GM18909 (cell line): ENCODE measurements around the gene WDR1.

ENCODE experiments used
- ATAC-seq: cut with Tn5 transposase; IDR thresholded peaks from one replicate; pipeline ENCODE4 v1.9.1; 2021; ENCODE audit warnings: mild to moderate bottlenecking; ENCODE audit not compliant: unreplicated experiment, poor library complexity

WDR1 gene

DNA sequence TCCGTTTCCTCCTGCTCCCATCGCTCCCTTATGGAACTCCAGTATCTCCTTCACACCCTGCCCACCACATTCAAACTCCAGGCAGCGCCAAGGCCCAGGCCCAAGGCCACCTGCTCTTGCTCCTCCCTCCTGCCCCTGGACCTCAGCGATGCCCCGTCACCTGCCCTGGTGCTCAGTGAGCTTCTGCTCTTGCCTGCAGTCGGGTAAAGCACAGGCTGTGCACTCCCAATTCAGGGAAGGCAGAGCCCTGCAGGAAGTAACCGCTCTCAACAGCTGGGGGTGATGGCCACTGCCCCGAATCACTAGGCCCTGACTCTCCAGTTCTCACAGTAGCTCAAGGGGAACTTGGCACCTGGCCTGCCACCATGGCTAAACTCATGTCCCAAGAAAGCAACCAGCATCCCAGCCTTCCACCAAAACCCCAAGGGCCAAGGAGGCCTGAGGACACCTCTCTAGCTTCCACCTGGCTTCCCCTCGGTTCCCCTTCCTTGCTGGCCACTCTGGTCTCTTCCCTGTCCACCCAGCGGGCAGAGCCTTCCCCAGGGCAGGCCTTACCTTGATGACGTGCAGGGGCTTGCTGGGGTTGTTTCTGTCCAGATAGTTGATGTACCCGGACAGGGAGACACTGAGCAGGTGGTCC lies 29.3 kb downstream of the WDR1 start:
- ATAC-seq: no peak

DNA sequence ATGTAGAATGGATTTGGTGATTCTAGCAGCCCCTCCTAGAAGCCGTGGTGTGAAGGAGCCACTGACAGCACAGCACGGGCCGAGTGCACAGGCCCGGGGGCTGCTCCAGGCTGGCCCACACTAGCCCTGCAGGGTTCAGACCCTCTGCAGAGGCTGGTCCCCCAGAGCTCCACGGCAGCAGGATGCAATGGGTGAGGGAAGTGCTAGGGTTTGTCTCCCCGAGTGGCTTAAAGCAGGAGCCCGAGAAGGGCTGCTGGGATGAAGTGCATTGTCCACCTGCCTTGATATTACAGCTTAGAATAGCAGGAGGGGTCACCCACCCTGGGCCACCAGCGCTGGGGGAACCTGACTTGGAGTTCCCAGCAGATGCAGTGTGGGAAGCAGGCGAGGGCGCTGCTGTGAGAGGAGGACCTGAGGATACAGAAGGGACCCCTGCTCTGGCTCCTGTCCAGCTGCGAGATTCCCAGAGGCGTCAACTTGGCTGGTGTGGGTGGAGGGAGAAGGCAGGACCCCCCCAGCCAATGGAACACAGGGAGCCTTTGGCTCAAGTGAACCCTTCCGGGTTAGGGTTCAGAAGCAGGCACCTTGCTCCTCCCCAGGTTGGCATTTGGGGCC lies 30.0 kb downstream of the WDR1 start:
- no peak for ATAC-seq

DNA sequence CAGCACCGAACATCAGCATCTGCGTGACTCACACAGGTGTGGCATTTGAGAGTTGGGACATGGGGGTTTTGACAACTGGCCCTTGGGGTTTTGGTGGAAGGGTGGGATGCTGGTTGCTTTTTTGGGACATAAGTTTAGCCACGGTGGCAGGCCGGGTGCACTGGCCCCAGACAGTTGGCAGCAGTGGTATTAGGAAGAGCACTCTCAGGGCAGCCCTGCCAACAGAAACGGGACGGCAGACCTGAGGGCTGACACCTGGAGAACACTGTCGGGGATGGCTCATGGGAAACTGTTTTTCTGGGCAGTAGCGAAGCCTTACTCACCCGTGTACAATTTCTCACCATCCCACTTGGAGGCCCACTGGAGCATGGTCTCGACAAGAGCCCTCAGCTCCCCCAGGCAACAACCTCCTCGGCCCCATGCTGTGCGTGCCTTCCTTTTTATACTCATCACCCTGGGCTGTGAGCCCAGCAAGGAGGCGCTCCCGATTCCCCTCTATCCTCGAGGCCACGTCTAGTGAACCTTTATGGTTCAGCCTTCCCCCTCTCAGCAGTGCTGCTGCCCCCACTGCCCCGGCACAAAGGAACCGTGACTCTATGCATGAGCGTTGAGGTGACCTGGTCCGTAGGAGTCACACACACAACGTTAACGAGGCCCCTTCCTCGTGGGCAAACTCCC lies 30.6 kb downstream of the WDR1 start:
- no peak for ATAC-seq

DNA sequence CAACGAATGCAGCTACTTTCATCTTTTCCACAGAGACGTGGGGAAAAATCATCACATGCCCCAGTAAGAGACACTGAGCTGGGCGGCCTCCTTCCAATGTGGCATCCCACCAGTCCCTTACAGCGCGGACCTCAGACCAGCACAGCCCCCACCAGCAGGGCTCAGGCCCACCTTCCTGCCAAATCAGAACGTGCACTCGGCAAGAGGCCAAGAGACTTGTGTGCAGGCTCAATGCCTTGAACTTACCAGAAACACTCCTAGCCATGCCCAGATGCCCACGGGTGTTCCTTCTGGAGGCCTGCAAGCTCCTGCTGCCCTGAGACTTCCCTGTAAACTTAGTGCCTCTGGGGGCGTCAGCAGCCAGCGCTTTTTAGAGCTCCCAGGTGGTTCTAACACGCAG lies 31.2 kb downstream of the WDR1 start:
- ATAC-seq: no peak

DNA sequence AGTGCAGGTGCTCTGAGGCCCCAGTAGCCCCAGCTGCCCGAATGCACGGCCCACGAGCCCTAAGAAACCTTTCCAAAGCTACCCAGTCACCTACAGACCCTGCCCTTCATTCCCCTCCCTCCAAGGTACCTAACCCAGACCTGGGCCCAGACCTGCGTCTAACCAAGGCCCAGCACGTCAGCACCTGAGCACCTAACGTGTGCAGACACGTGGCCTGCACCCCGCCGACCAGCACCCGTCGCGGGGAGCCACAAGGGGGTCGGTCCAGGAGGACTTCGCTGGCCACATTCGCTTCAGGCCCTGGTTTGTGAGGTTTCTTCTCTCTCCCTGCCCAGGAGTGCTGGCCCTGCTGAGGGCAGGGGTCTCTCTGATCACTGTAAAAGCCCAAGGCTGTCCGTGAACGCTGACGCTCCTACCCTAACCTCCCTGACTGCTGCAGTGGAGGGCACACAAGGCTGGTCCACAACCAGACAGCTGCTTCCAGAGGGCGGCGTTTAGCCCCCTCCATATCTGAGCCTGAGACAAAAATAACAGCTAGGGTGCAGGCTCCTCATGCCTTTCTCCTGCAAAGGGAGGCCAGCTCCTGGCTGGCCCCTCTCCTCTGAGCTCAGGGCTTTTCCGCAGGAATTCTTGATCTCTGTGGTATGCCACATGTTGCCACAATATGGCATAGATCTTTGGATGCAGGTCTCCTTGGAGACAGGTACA lies 31.8 kb downstream of the WDR1 start:
- ATAC-seq: no peak

DNA sequence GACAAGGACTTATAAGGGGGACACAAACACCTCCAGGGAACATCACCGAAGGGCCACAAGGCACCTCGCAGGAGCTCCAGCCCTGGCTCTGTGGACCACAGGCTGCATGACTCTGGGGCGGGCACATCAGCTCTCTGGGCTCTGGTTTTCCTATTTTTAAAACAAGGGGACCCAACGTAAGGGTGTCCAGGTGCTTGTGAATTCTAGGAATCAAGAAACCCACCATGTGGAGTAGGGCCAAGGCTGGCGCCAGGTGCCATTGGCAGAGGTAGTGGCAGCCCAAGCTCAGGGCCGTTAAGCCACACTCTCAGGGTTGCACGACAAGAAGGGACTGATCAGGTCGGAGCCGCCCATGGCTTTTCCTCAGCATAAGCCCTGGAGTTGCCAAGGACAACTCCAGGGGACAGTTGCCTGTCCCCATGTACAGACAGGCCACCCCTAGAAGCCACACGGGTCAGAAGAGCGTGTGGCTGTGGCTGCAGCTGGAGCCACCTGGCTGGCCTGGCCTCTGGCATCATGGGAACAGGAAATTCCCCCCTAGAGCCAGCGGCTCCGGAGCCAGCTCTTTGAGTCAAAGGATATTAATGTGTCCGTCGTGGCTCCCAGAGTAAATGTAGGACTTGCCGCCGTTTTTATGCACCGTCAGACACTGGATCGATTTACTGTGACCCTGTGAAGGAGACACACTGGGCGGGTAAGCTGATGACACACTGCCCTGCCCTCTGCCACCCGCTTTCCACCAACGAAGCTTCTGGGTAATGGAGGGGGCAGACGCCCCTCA lies 32.5 kb downstream of the WDR1 start:
- ATAC-seq: no peak

DNA sequence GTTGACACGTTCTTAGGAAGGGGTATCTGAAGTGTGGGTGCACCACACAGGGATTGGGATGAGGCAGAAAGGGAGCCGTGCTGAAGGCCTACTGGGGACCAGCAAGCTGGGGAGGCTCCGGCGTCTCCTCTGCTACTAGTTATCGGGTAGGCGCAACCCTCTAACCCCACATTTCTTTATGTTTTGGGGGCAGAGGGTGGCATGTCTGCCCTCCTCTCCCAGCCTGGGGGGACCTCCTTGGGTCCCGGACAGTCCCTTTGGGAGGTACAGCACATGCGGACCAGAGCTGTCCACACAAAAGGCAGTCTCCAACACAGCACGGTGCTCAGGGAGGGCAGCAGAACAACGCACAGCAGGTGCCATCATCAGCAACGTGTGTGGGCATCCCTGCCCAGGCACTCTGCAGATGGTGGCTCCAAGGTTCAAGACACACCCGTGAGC lies 33.2 kb downstream of the WDR1 start:
- no peak for ATAC-seq

DNA sequence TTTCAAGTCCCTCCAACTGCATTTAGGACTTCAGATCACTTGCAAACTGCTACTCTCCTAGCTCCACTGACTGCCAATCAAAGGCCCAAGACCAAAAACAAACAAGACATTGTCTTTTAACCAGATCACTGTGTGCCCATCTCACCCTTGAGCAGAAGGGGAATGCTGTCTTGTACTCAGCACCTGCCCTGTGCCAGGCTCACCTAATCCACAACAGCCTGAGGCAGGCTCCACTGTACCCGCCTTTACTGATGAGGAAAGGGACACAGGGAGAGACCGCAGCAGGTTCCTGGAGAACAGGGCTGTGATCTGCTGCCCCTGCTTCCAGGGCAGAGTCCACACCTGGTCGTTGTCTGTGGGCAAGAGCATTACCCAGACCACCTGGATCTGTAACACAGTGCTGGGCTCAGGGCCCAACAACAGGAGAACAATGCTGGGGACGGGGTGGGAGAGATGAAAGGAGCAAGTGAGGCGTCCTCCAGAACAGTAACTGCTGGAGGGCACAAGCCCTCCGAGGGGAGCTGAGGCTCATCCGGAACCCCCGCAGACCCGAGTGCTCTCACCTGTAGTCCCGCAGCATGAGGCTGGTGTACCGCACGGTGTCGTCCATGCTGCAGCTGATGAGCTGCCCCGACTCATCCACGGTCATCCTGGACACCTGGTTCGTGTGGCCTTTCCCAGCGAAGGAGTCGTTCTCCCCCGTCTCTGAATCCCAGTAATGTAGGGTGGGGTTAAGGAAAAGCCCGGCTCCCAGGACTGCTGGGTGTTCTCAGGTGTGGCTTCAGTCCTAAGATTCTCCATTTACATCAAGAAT lies 33.9 kb downstream of the WDR1 start:
- no peak for ATAC-seq

DNA sequence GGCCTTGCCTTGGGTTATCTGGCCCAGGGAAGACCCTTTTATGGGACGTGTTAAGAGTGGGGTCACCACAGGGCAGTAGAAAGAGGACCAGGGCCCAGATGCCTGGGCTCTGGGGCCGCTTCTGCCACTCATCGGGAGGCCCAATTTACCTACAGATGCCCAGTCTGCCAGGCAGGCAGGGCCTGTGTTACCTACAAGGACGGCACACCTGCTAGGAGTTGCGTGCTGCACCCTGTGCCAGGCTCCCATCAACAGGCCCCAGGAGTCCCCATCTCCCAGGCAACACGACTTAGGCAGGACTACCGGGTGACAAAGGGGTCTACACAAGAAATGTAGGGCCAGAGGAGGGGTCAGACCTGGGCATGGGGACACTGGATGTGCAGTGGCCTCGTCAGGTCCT lies 34.6 kb downstream of the WDR1 start:
- no peak for ATAC-seq

DNA sequence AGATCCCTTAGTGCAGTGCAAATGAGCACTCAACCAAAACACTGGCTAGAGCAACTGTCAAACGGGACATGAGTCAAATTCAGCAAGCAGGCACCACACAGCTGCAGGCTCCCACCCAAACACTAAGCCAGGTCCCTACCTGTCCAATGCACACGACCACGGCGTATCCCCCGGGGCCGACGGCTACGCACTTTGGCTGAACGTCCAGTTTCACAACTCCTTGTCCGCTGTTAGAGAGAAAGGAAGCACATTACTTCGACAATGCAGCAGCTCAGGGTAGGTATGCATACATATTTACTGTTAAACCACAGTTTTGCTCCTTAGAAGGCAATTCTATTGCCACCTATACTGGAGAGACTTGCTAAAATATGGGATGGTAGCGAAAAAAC lies 35.4 kb downstream of the WDR1 start:
- no peak for ATAC-seq

DNA sequence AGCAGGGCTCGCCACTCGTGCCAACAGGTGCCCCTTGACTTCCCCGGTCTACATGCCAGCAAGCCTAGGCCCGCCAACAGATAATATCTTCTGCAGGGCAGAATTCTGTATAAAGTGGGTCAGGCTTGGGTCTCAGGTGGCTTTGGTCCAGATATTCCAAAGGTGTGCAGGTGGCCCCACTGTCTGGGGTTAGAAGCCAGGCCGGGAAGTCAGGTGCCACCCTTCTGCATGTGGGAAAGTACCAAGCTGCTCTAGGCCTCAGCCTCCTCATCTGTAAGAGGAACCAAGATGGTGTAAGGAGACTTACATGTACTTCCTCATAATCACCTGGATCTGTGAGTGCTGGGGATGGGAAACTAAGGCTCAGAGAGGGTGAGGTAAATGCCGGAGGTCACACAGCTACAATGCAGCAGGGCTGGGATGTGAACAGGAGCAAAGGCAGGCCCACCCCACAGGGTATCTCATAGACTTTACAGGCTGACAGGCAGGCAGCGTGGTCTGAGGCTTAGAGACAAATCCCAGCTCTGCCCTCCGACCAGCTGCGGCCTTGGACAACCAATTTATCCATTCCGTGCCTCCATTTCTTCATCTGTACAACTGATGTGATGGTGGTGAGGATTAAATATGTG lies 35.9 kb downstream of the WDR1 start:
- no peak for ATAC-seq

DNA sequence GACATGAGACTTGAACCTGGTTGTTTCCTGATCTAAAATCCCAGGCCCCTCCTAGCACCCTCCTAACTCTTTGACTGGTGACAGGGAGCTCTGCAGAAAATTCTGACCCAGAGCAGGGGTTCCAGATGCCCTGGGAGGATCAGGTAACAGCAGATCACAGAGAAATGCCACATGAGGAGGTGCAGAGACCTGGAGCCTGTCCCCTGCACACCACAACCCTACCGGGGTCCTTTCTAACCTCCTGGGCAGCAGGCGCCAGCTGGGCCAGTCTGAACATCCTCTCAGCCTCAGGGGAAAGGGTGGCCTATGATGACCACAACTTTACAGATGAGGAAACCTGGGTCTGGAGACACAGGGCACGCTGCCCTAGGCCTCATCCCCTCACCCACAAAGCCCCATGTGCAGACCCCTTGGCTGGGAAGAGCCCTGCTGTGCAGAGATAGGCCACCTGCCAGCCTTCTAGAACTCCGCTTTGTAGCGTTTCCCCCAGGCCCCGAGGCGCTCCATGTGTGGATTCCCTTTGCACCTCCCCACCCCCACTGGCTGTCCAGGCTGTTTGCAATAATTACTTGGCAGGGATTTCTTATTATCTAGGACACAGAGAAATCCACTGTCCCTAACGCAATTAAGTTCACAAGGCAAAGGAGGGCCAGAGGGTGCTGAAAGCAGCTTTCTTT lies 36.5 kb downstream of the WDR1 start:
- ATAC-seq: no peak

DNA sequence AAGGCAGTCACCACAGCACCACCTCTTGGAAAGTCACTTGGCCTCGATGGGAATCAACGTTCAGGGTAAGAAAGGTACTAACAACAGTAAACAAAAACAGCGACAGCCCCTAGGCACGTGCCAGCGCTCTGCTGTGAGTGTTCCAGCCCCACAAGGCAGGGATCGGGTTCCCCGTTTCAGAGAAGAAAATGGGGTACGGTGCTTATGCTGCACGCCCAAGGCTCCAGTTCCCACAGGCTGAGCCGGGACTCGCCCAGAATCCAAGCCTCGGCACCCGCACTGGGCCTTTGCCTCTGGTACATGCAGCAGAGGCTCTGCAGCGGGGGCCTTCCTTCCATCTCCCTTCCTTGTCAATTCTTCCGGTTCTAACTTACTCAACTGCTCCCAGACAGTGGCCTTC lies 37.3 kb downstream of the WDR1 start:
- no peak for ATAC-seq

DNA sequence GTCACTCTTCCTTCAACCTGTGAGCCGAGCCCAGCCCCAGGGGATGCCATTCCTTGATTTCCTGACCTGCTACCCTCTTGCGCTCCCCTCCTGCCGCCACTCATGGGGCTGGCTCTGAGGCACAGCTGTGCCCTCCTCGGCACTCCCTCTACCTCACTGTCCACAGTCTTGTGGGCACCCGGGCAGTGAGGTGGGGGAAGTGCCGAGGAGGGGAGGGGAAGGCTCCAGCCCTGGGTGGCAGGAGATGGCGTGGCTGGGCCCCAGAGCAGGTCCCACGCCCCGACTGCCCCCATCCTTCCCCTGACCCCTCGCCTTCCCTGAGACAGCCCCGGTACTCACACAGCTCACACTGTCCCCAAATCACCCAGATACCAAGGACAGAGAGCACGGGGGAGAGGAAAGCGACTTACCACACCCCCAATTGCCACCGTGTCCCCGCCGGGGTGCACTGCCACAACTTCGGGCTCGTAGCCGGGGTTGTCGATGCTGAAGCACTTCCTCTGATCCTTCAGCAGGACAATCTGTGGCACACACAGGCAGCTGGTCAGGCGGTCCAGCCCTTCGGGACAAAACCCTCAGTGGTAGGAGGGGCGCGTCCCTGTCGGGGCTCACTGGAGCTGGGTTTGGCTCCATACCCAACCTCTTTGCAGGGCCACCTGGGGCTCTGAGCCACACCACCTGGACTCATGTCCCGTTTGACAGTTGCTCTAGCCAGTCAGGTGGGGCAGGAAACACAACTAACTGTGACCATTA lies 37.9 kb downstream of the WDR1 start:
- ATAC-seq: no peak

DNA sequence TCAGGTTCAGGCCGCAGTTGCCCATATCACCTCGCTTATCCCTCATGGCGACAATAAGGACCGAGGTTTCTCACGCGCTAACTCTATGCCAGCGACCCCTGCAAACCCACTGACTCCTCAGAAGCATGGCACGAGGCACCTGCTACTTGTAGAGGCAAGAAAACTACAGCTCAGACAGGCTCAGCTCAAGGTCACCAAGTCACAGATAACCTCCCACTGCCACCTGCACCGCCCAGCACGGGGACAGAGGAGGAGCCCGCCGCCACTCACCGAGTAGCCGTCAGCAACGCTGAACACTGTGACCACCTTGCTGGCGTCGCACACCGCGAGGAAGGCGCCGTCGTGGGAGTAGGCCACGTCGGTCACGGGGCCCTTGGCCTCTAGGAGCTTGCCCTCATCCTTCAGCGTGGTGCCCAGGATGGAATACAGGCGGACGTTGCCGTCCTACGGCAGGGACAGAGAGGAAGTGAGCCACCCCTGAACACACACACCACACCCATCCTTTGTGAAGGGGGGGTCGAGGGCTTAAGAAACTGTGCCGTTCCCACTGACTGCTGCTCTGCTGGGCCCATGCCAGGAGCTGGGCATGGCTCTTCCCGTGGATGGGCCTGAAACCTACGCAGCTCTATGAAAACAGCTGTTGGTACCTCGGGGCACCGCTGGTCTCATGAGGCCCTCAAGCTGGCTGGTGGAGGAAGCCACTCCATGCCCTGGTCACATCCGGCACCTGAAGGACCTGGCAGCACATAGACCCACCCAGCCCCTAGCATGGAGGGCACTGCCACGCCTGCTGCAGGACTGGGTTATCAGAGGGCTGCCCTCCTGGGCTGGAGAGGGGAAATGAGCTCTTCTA lies 38.9 kb downstream of the WDR1 start:
- no peak for ATAC-seq

DNA sequence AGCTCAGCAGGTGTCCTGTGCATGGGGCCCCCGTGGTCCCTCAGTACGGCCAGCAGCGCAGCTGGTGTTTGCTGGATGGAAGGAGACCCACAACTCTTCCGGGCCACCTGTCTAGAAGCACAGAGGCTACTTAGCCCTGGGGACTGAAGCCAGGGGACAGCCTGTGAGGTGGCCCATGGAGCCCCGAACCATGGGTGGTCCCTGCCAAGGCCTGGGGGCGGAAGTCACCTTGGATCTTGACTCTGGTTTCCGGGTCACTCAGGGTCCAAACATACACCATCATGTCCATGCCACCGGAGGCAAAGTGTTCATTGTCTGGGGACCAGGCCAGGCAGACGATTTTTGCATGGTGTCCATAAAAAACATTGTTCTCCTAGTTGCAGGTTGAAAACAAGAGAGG lies 39.5 kb downstream of the WDR1 start:
- no peak for ATAC-seq

DNA sequence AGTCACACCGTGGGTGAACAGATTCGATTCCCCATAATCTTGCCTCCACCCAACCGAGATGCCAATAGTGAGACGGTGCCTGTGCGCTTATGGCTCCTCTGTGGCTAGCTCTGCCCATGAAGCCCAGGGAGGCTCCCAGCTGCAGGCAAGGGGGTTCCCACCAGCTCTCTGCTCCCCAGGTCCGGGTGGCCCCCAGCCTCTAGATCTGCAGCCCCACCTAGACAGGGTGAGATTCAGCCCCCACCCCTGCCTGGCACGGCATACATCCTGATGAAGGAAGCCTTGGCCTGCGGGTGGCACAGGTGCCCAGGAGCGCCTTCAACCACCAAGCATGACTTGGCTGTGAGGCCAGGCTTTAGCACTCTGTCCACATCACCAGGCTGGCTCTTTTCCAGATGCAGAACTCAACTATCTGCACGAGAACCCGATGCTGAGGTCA lies 40.6 kb downstream of the WDR1 start:
- no peak for ATAC-seq
